Measurements from ENCODE around the gene DLX2. TPM values are rescaled to one million over a fixed set of nuclear protein-coding genes. Genes with fewer than 3 reads are reported as not detected.

Gene DLX2
- total RNA-seq, 2 donors from 2014 or later: 0.45 TPM; not detected in 1

GRCh38 chr2:172079838-172080640 lies 22.7 kb downstream of the DLX2 start:
- Histone ChIP-seq H3K9me3 (no peaks in the 10 kb centered on the region), H3K4me3 (no peak overlapping the region), H3K36me3 (no peaks in the 10 kb centered on the region), H3K27ac (no peak overlapping the region), H3K4me1 (replicated peaks) (peaks cover 5% of the 10 kb centered on the region), H3K27me3 (replicated peaks; ENCODE audit: insufficient read depth) (peaks cover 48% of the 10 kb centered on the region)
- 58% methylated on average over 38 of the region's 38 CpGs for WGBS
- intact Hi-C loops (cut with DNase I): no loop called here
- no peak for TF ChIP-seq POLR2AphosphoS5 (IDR thresholded peaks at IDR 0.05)
- TF ChIP-seq, protein P1, sequence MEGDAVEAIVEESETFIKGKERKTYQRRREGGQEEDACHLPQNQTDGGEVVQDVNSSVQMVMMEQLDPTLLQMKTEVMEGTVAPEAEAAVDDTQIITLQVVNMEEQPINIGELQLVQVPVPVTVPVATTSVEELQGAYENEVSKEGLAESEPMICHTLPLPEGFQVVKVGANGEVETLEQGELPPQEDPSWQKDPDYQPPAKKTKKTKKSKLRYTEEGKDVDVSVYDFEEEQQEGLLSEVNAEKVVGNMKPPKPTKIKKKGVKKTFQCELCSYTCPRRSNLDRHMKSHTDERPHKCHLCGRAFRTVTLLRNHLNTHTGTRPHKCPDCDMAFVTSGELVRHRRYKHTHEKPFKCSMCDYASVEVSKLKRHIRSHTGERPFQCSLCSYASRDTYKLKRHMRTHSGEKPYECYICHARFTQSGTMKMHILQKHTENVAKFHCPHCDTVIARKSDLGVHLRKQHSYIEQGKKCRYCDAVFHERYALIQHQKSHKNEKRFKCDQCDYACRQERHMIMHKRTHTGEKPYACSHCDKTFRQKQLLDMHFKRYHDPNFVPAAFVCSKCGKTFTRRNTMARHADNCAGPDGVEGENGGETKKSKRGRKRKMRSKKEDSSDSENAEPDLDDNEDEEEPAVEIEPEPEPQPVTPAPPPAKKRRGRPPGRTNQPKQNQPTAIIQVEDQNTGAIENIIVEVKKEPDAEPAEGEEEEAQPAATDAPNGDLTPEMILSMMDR (IDR thresholded peaks at IDR 0.05): no peak
- no peak for TF ChIP-seq POLR2A (IDR thresholded peaks at IDR 0.05)
- no peak for DNase-seq (ENCODE audit: low spot score)

DNA sequence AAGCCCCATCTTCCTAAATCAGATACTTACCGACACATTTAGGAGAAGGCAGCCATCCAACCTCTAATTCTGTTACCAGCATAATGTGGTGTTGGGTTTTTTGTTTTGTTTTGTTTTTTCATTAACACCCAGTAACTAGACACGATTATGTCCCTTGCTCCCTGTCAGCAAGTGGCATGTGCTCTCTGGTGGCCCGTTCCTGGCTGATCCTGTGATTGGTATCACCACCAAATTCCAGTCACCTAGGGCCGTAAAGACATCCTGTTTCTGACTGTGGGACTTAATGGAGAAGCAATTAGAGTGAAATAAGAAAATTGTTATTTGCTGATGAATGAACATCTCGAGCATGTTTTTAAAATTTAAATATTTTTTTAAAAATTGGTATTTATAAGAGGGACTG lies 23.3 kb downstream of the DLX2 start:
- Histone ChIP-seq H3K4me1 (replicated peaks) (no peaks in the 10 kb centered on the region), H3K27me3 (replicated peaks; ENCODE audit: insufficient read depth) (peaks cover 42% of the 10 kb centered on the region), H3K27ac (no peak overlapping the region), H3K36me3 (no peaks in the 10 kb centered on the region), H3K4me3 (no peak overlapping the region), H3K9me3 (no peaks in the 10 kb centered on the region)
- DNase-seq (ENCODE audit: low spot score): no peak
- TF ChIP-seq, protein P1 (IDR thresholded peaks at IDR 0.05): no peak
- TF ChIP-seq POLR2A (IDR thresholded peaks at IDR 0.05): no peak
- 92% methylated on average over 5 of the region's 5 CpGs for WGBS
- intact Hi-C loops (cut with DNase I): no loop called here

GRCh38 chr2:172074254-172074653 lies 28.4 kb downstream of the DLX2 start:
- TF ChIP-seq, protein P1 (IDR thresholded peaks at IDR 0.05): no peak
- no peak for TF ChIP-seq POLR2AphosphoS5 (IDR thresholded peaks at IDR 0.05)
- TF ChIP-seq POLR2A (IDR thresholded peaks at IDR 0.05): no peak
- Histone ChIP-seq H3K27me3 (replicated peaks; ENCODE audit: insufficient read depth) (peaks cover 3% of the 10 kb centered on the region), H3K4me1 (replicated peaks) (no peaks in the 10 kb centered on the region), H3K36me3 (no peaks in the 10 kb centered on the region), H3K27ac (no peak overlapping the region), H3K9me3 (no peaks in the 10 kb centered on the region), H3K4me3 (no peak overlapping the region)
- WGBS: 96% methylated on average over 1 of the region's 1 CpG
- no peak for DNase-seq (ENCODE audit: low spot score)
- intact Hi-C loops (cut with DNase I): no loop called here

DNA sequence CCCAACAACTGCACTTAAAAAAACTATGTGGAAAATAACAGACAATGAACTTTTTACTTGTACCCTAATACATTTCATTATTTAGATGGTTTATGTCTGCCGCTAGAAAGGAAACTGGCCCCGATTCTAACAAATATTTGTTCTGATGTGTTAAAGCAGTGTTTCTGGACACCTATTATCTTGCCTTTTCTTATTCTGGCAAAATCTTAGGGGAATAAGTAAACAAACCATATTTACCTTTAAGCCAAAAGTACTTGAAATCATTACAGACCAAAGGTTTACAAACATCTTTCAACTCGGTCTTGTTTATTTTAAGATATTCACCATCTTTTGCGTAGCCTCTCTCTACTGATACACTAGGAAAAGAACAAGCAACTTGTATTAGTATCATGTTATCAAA lies 29.2 kb downstream of the DLX2 start:
- 99% methylated on average over 4 of the region's 4 CpGs for WGBS
- no peaks in the 10 kb centered on the region for H3K27me3 ChIP-seq (replicated peaks; ENCODE audit: insufficient read depth)
- H3K36me3 ChIP-seq: no peaks in the 10 kb centered on the region
- TF ChIP-seq, protein P1 (IDR thresholded peaks at IDR 0.05): no peak
- no peak for TF ChIP-seq POLR2AphosphoS5 (IDR thresholded peaks at IDR 0.05)
- no peak for TF ChIP-seq POLR2A (IDR thresholded peaks at IDR 0.05)
- no peak overlapping the region for H3K27ac ChIP-seq
- H3K9me3 ChIP-seq: no peaks in the 10 kb centered on the region
- no peaks in the 10 kb centered on the region for H3K4me1 ChIP-seq (replicated peaks)
- no peak overlapping the region for H3K4me3 ChIP-seq
- intact Hi-C loops (cut with DNase I): no loop called here
- DNase-seq (ENCODE audit: low spot score): no peak

- Histone ChIP-seq H3K36me3 (no peaks in the 10 kb centered on the region), H3K4me1 (replicated peaks) (no peaks in the 10 kb centered on the region), H3K4me3 (no peak overlapping the region), H3K9me3 (no peaks in the 10 kb centered on the region), H3K27ac (no peak overlapping the region), H3K27me3 (replicated peaks; ENCODE audit: insufficient read depth) (no peaks in the 10 kb centered on the region)
- DNase-seq (ENCODE audit: low spot score): no peak
- intact Hi-C loops (cut with DNase I): no loop called here
- TF ChIP-seq POLR2A (IDR thresholded peaks at IDR 0.05): no peak
- TF ChIP-seq POLR2AphosphoS5 (IDR thresholded peaks at IDR 0.05): no peak
- TF ChIP-seq, protein P1 (IDR thresholded peaks at IDR 0.05): no peak
- 97% methylated on average over 2 of the region's 2 CpGs for WGBS
Measured at GRCh38 chr2:172072706-172073105, 30.0 kb downstream of the DLX2 start.
